Bronchial epithelial cell (primary cell): Measurements from ENCODE around the gene NBAS. TPM values are rescaled to one million over a fixed set of nuclear protein-coding genes. Genes with fewer than 3 reads are reported as not detected.

Experiments used
- DNase-seq: peaks from one replicate; pipeline ENCODE4 v3.0.0-alpha.2; 2010; ENCODE audit warnings: low read depth
- FAIRE-seq: peaks from 2 replicates; lab custom pipeline; 2011; peaks lifted over from hg19 to GRCh38; lab: Jason Lieb, UNC
- H3K27me3 ChIP-seq: 2 replicates; pipeline ENCODE4 v1.5.1; 2011; ENCODE audit warnings: low read length; ENCODE audit not compliant: control insufficient read depth, insufficient read depth
- H3K36me3 ChIP-seq: 2 replicates; pipeline ENCODE4 v1.5.1; 2011; ENCODE audit warnings: low read length; ENCODE audit not compliant: control insufficient read depth, insufficient read depth
- H3K4me3 ChIP-seq: 2 replicates; pipeline ENCODE4 v1.5.1; 2011; ENCODE audit warnings: mild to moderate bottlenecking, low read depth, low read length, control low read depth
- CTCF ChIP-seq: IDR thresholded peaks from 2 replicates; pipeline ENCODE4 v1.5.1; 2011; ENCODE audit warnings: mild to moderate bottlenecking, moderate library complexity, low read length, control low read depth, inconsistent platforms; ENCODE audit not compliant: insufficient read depth, severe bottlenecking
- total RNA-seq: library from RNA; depleted of rRNA; stranded (reverse); fragments of >200 nt; gene quantifications from 2 replicates; pipeline ENCODE4 v1.2.1, GENCODE V29; 2014

The NBAS gene
- 72.6 and 78.2 TPM in 2 replicates for total RNA-seq

DNA sequence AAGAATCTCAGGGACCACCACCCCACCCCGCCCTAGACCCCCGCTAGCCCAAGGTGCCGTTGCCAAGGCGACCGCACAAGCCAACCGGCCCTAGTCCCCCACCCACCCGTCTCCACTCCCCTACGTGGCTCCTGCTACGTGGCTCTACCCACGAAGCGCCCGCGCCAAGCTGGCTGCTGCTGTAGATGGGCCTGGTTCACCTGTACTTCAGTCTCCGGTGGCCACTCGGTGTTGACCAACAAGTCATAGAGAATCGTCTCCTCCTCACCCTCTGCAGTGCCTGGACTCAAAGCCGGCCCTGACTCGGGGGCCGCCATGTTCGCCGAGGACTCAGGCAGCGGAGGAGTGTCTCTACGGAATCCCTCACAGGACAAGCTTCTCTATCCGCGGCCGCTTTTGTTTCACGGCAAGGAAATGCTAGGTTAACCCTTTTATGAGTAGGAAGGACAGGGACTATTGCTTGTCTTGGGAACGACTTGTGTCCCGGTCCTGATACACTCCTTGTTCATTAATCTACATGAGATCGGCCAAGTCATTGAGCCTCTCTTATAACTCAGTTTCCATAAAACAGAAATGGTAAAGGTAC, at the start of gene NBAS:
TSS of gene NBAS (minus strand) at position 347 of the 586 bp plus-strand sequence. CDS start at position 317, 30 bp downstream.
- peak; percentile 78 for DNase-seq
- TF ChIP-seq CTCF, result no peak
- Histone ChIP-seq H3K4me3 (peak within 1 kb of the TSS; percentile 75), H3K36me3 (no peaks in the 10 kb centered on the region), H3K27me3 (no peaks in the 10 kb centered on the region)
- FAIRE-seq, result no peak

DNA sequence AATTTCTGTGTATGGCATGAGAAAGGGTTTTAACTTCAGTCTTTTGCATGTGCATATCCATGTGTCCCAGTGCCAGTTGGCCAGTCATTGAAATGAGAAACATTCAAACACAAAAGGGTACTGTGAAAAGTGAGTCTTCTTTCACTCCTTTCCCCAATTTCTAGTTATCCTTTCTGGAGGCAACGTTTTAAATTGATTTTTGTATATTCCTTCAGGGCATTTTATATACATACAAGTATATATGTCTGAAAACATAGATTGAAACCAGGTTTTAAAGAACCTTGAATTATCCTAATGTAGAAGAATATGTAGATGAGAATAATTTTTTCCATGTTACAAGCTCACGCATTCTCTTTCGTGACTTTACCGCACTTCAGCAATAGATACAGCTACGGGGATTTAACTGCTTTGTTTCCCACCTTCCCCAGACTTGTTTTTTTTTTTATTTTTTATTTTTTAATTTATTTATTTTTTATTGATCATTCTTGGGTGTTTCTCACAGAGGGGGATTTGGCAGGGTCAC, 49.4 kb upstream of the NBAS start:
- DNase-seq (no peak), FAIRE-seq (no peak)
- no peak for TF ChIP-seq CTCF
- Histone ChIP-seq H3K36me3 (peaks cover 5% of the 10 kb centered on the region), H3K4me3 (no peak overlapping the region), H3K27me3 (no peaks in the 10 kb centered on the region)

- TF ChIP-seq CTCF, result no peak
- FAIRE-seq (no peak), DNase-seq (no peak)
- H3K36me3 ChIP-seq, result peaks cover 10% of the 10 kb centered on the region
- H3K27me3 ChIP-seq, result no peaks in the 10 kb centered on the region
- no peak overlapping the region for H3K4me3 ChIP-seq
Observed at GRCh38 chr2:15609341-15610042, 48.4 kb upstream of the NBAS start.

DNA sequence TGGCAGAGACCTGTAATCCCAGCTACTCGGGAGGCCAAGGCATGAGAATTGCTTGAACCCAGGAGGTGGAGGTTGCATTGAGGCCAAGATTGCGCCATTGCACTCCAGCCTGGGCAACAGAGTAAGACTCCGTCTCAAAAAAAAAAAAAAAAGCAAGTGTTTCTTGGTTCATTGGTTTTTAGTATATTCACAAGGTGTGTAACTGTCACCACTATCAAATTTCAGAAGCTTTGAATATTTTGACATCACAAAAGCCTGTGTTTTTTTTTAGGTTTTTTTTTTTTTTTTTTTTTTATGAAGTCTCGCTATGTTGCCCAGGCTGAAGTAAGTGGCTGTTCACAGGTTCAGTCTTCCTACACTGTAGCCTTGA, 47.2 kb upstream of the NBAS start:
- no peak overlapping the region for H3K4me3 ChIP-seq
- no peak for DNase-seq
- no peak for FAIRE-seq
- H3K27me3 ChIP-seq, result no peaks in the 10 kb centered on the region
- TF ChIP-seq CTCF, result no peak
- H3K36me3 ChIP-seq, result peaks cover 11% of the 10 kb centered on the region

GRCh38 chr2:15607709-15608391, 46.7 kb upstream of the NBAS start:
- TF ChIP-seq CTCF, result no peak
- no peak for FAIRE-seq
- Histone ChIP-seq H3K4me3 (no peak overlapping the region), H3K27me3 (no peaks in the 10 kb centered on the region), H3K36me3 (peaks cover 10% of the 10 kb centered on the region)
- no peak for DNase-seq
